ENCODE results near the gene DNAAF8.
"Not testable (repeated sequence)": the region's sequence is repeated elsewhere in the genome, so short reads cannot be mapped to it uniquely, and the experiment has no call there.

The DNAAF8 gene

GRCh38 chr16:4724661-4725270 is 9.6 kb upstream of the DNAAF8 start:
- FAIRE-seq = no peak

- FAIRE-seq = no peak
Observed at GRCh38 chr16:4726616-4727015, 7.7 kb upstream of the DNAAF8 start.

- no peak for FAIRE-seq
Observed at GRCh38 chr16:4728676-4729075, 5.7 kb upstream of the DNAAF8 start.

GRCh38 chr16:4729876-4730275 is 4.5 kb upstream of the DNAAF8 start:
- FAIRE-seq = no peak

GRCh38 chr16:4733211-4733742 is 1.1 kb upstream of the DNAAF8 start:
- no peak for FAIRE-seq

GRCh38 chr16:4733747-4734062 is 632 bp upstream of the DNAAF8 start:
- FAIRE-seq = no peak

GRCh38 chr16:4734730-4735535 is 596 bp downstream of the DNAAF8 start:
- FAIRE-seq = no peak

GRCh38 chr16:4736546-4736945 is 2.2 kb downstream of the DNAAF8 start:
- FAIRE-seq = no peak

- no peak for FAIRE-seq
Observed at GRCh38 chr16:4737545-4737944, 3.2 kb downstream of the DNAAF8 start.

- FAIRE-seq = not testable (repeated sequence)
Observed at GRCh38 chr16:4738370-4738769, 4.0 kb downstream of the DNAAF8 start.

- no peak for FAIRE-seq
Observed at GRCh38 chr16:4743226-4743878, 9.0 kb downstream of the DNAAF8 start.

GRCh38 chr16:4744555-4745273 is 10.4 kb downstream of the DNAAF8 start:
- no peak for FAIRE-seq

- no peak for FAIRE-seq
Observed at GRCh38 chr16:4745274-4745569, 10.9 kb downstream of the DNAAF8 start.

- FAIRE-seq = no peak
Observed at GRCh38 chr16:4746215-4746614, 11.9 kb downstream of the DNAAF8 start.

- no peak for FAIRE-seq
Observed at GRCh38 chr16:4746991-4747574, 12.7 kb downstream of the DNAAF8 start.

- no peak for FAIRE-seq
Observed at GRCh38 chr16:4747906-4748681, 13.8 kb downstream of the DNAAF8 start.

- no peak for FAIRE-seq
Observed at GRCh38 chr16:4748682-4749411, 14.5 kb downstream of the DNAAF8 start.

GRCh38 chr16:4749700-4750257 is 15.4 kb downstream of the DNAAF8 start:
- FAIRE-seq = no peak

- FAIRE-seq = no peak
Observed at GRCh38 chr16:4750896-4751295, 16.6 kb downstream of the DNAAF8 start.

GRCh38 chr16:4752351-4753100 is 18.2 kb downstream of the DNAAF8 start:
- FAIRE-seq = no peak

Data from colon (tissue), 2 donors.